ENCODE measurements around the gene EBLN1.
"Not testable (repeated sequence)": the region's sequence is repeated elsewhere in the genome, so short reads cannot be mapped to it uniquely, and the experiment has no call there.

The EBLN1 gene

DNA sequence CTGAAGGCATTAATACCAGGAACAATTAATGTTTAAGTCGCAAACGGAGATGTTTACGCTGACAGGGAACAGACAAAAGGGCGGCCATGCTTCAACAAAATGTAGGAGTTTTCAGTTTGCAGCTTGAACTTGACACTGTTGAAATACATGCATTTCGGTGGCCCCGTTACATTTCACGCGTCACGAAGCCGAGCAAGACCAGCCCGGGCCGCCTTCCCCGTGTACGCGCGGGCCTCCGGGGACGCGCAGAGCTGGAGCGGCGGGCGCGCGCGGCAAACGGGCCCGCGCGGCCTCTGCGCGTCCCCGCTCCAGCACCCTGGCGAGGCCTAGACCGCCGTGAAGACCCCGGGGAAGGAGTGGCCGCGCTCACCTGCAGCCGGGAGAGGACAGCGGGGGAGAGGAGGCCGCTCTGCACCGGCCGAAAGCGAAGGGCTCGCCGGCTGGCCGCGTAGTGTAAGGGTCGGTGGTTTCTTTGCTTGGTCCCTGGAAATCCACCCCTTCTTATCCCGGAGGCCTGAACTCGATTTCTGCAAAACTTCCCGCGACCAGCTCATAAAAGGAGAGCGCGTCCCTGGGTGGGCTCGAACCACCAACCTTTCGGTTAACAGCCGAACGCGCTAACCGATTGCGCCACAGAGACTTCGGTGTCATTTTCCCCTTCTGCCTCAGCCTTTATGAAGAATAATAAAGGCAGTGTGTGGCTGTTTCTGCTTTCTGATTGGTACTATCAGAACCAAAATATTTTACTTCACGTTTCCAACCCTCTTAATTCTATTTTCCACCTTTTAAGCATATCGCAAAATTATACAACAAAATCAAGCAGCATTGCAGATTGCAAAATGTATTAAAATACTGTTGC is 11.4 kb upstream of the EBLN1 start:
- Histone ChIP-seq H3K36me3 (ENCODE audit: control insufficient read depth in 5 of 5, insufficient read depth in 5 of 5, low read length in 5 of 5) (no peaks in the 10 kb centered on the region), H3K9me3 (ENCODE audit: control insufficient read depth in 5 of 5, low read length in 5 of 5) (no peaks in the 10 kb centered on the region), H3K4me1 (ENCODE audit: control insufficient read depth in 5 of 5, insufficient read depth in 5 of 5, low read length in 5 of 5) (peaks cover 0 to 18% (median 12%) of the 10 kb centered on the region in 5 donors), H3K27me3 (ENCODE audit: control insufficient read depth in 5 of 5, insufficient read depth in 4 of 5, low read length in 5 of 5) (no peaks in the 10 kb centered on the region), H3K4me3 (ENCODE audit: low read depth in 1 of 5, low read length in 5 of 5) (peak overlapping the region; percentile 79 to 90 (median 83)), H3K9ac (ENCODE audit: low read length in 5 of 5) (peak overlapping the region in 4 of 5 donors; percentile 77 to 85 (median 78)), H3K27ac (ENCODE audit: low read depth, low read length) (peak overlapping the region; percentile 52)

DNA sequence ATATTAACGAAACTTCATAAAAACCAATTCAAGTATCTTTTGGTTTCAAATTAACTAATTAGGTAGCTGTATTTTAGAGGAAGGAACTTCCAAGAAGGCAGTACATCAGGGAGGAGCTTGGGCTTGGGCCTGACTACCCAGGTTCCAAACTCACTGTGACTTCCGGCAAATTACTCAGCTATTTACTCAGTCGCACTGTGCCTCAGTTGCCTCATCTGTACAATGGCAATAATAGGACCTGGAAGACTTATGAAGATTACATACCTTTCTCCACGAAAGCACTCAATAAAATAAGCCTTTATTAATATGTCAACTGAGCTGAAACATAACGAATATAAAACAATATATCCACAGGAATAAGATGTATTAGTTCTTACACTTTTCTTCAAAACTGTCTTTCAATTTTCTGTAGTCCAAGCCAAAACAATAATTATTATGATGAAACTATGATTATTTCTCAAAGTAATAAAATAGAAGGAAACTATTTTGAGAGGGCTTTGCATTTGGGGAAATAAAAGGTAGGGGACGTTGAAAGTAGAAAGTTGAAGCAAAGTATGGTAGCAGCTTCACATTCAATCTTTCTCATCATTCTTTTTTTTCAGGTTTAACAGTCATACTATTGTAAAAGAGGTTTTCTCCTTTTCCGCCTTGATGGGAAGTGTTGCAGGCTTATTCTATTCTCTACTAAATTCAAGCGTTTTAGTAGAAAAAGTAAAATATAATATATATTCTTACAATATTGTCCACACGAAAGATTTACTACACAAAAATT is 10.5 kb upstream of the EBLN1 start:
- Histone ChIP-seq H3K36me3 (ENCODE audit: control insufficient read depth in 5 of 5, insufficient read depth in 5 of 5, low read length in 5 of 5) (no peaks in the 10 kb centered on the region), H3K4me3 (ENCODE audit: low read depth in 1 of 5, low read length in 5 of 5) (peak overlapping the region; percentile 78 to 90 (median 83)), H3K27ac (ENCODE audit: low read depth, low read length) (peak overlapping the region; percentile 52), H3K9me3 (ENCODE audit: control insufficient read depth in 5 of 5, low read length in 5 of 5) (no peaks in the 10 kb centered on the region), H3K9ac (ENCODE audit: low read length in 5 of 5) (peak overlapping the region in 4 of 5 donors; percentile 77 to 79 (median 78)), H3K4me1 (ENCODE audit: control insufficient read depth in 5 of 5, insufficient read depth in 5 of 5, low read length in 5 of 5) (peaks cover 0 to 18% (median 12%) of the 10 kb centered on the region in 5 donors), H3K27me3 (ENCODE audit: control insufficient read depth in 5 of 5, insufficient read depth in 4 of 5, low read length in 5 of 5) (no peaks in the 10 kb centered on the region)

- Histone ChIP-seq H3K27ac (ENCODE audit: low read depth, low read length) (no peak overlapping the region), H3K4me3 (ENCODE audit: low read depth in 1 of 5, low read length in 5 of 5) (no peak overlapping the region), H3K27me3 (ENCODE audit: control insufficient read depth in 5 of 5, insufficient read depth in 4 of 5, low read length in 5 of 5) (no peaks in the 10 kb centered on the region), H3K4me1 (ENCODE audit: control insufficient read depth in 5 of 5, insufficient read depth in 5 of 5, low read length in 5 of 5) (peaks cover 0 to 18% (median 12%) of the 10 kb centered on the region in 5 donors), H3K9ac (ENCODE audit: low read length in 5 of 5) (no peak overlapping the region), H3K9me3 (ENCODE audit: control insufficient read depth in 5 of 5, low read length in 5 of 5) (no peaks in the 10 kb centered on the region), H3K36me3 (ENCODE audit: control insufficient read depth in 5 of 5, insufficient read depth in 5 of 5, low read length in 5 of 5) (no peaks in the 10 kb centered on the region)
Observed at GRCh38 chr10:22226599-22226998, 8.8 kb upstream of the EBLN1 start.

GRCh38 chr10:22222236-22223190 is 4.7 kb upstream of the EBLN1 start:
- no peaks in the 10 kb centered on the region for H3K4me1 ChIP-seq (ENCODE audit: control insufficient read depth in 5 of 5, insufficient read depth in 5 of 5, low read length in 5 of 5)
- no peaks in the 10 kb centered on the region for H3K9me3 ChIP-seq (ENCODE audit: control insufficient read depth in 5 of 5, low read length in 5 of 5)
- H3K27ac ChIP-seq (ENCODE audit: low read depth, low read length): no peak overlapping the region
- H3K4me3 ChIP-seq (ENCODE audit: low read depth in 1 of 5, low read length in 5 of 5): no peak overlapping the region
- no peaks in the 10 kb centered on the region for H3K36me3 ChIP-seq (ENCODE audit: control insufficient read depth in 5 of 5, insufficient read depth in 5 of 5, low read length in 5 of 5)
- H3K9ac ChIP-seq (ENCODE audit: low read length in 5 of 5): no peak overlapping the region
- peaks cover 0 to 3% (median 0%) of the 10 kb centered on the region in 5 donors for H3K27me3 ChIP-seq (ENCODE audit: control insufficient read depth in 5 of 5, insufficient read depth in 4 of 5, low read length in 5 of 5)

DNA sequence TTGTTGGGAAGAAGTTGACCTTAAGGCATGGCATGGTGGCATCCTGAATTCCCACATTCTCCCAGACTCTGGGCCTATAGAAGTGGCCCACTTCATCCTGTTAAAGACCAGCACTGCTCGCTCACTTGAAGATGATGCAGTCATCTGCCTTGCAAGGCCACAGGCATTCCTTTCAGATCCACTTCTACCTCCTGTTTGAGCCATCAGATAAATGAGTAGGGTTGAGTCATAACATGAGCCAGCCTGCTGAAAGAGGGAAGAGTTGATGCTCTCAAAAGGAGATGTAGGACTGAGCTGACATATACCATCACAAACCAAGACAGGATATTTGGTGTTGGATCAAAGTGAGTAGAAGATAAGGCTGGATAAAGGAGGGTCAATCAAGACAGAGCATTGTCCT is 1.5 kb upstream of the EBLN1 start:
- H3K36me3 ChIP-seq (ENCODE audit: control insufficient read depth in 5 of 5, insufficient read depth in 5 of 5, low read length in 5 of 5): no peaks in the 10 kb centered on the region
- peaks cover 0 to 3% (median 0%) of the 10 kb centered on the region in 5 donors for H3K27me3 ChIP-seq (ENCODE audit: control insufficient read depth in 5 of 5, insufficient read depth in 4 of 5, low read length in 5 of 5)
- H3K4me1 ChIP-seq (ENCODE audit: control insufficient read depth in 5 of 5, insufficient read depth in 5 of 5, low read length in 5 of 5): no peaks in the 10 kb centered on the region
- H3K4me3 ChIP-seq (ENCODE audit: low read depth in 1 of 5, low read length in 5 of 5): no peak overlapping the region
- H3K9me3 ChIP-seq (ENCODE audit: control insufficient read depth in 5 of 5, low read length in 5 of 5): no peaks in the 10 kb centered on the region
- no peak overlapping the region for H3K9ac ChIP-seq (ENCODE audit: low read length in 5 of 5)
- H3K27ac ChIP-seq (ENCODE audit: low read depth, low read length): no peak overlapping the region

- H3K4me3 ChIP-seq (ENCODE audit: low read depth in 1 of 5, low read length in 5 of 5): no peak overlapping the region
- H3K36me3 ChIP-seq (ENCODE audit: control insufficient read depth in 5 of 5, insufficient read depth in 5 of 5, low read length in 5 of 5): no peaks in the 10 kb centered on the region
- H3K27me3 ChIP-seq (ENCODE audit: control insufficient read depth in 5 of 5, insufficient read depth in 4 of 5, low read length in 5 of 5): peaks cover 0 to 3% (median 0%) of the 10 kb centered on the region in 5 donors
- H3K4me1 ChIP-seq (ENCODE audit: control insufficient read depth in 5 of 5, insufficient read depth in 5 of 5, low read length in 5 of 5): no peaks in the 10 kb centered on the region
- no peak overlapping the region for H3K9ac ChIP-seq (ENCODE audit: low read length in 5 of 5)
- no peak overlapping the region for H3K27ac ChIP-seq (ENCODE audit: low read depth, low read length)
- H3K9me3 ChIP-seq (ENCODE audit: control insufficient read depth in 5 of 5, low read length in 5 of 5): no peaks in the 10 kb centered on the region
Observed at GRCh38 chr10:22218448-22218847, 633 bp upstream of the EBLN1 start.

- not testable (repeated sequence) for H3K9ac ChIP-seq (ENCODE audit: low read length in 5 of 5); H3K36me3 ChIP-seq (ENCODE audit: control insufficient read depth in 5 of 5, insufficient read depth in 5 of 5, low read length in 5 of 5); H3K27me3 ChIP-seq (ENCODE audit: control insufficient read depth in 5 of 5, insufficient read depth in 4 of 5, low read length in 5 of 5); H3K9me3 ChIP-seq (ENCODE audit: control insufficient read depth in 5 of 5, low read length in 5 of 5); H3K4me1 ChIP-seq (ENCODE audit: control insufficient read depth in 5 of 5, insufficient read depth in 5 of 5, low read length in 5 of 5); H3K4me3 ChIP-seq (ENCODE audit: low read depth in 1 of 5, low read length in 5 of 5); H3K27ac ChIP-seq (ENCODE audit: low read depth, low read length)
Observed at GRCh38 chr10:22217084-22217483, 731 bp downstream of the EBLN1 start.

DNA sequence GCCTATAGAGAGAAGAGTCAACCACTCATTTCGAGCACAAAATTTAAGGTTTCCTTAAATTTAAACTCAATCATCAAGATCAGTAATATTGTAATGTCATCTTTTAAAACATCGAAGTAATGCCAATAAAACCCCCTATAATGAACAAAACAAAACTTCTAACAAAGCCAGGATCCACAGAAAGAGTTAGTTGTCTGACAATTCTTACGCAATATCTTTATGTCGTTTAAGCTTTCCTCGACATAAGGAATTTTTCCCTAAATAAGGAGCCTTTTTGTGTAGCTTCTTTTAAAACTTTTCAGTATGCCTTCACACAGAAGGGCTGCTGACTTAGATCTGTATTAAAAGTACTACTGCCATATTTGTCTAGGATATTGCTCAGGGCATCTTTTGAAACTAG is 7.5 kb downstream of the EBLN1 start:
- no peak overlapping the region for H3K27ac ChIP-seq (ENCODE audit: low read depth, low read length)
- H3K4me1 ChIP-seq (ENCODE audit: control insufficient read depth in 5 of 5, insufficient read depth in 5 of 5, low read length in 5 of 5): no peaks in the 10 kb centered on the region
- H3K4me3 ChIP-seq (ENCODE audit: low read depth in 1 of 5, low read length in 5 of 5): no peak overlapping the region
- no peak overlapping the region for H3K9ac ChIP-seq (ENCODE audit: low read length in 5 of 5)
- no peaks in the 10 kb centered on the region for H3K27me3 ChIP-seq (ENCODE audit: control insufficient read depth in 5 of 5, insufficient read depth in 4 of 5, low read length in 5 of 5)
- H3K9me3 ChIP-seq (ENCODE audit: control insufficient read depth in 5 of 5, low read length in 5 of 5): no peaks in the 10 kb centered on the region
- no peaks in the 10 kb centered on the region for H3K36me3 ChIP-seq (ENCODE audit: control insufficient read depth in 5 of 5, insufficient read depth in 5 of 5, low read length in 5 of 5)

DNA sequence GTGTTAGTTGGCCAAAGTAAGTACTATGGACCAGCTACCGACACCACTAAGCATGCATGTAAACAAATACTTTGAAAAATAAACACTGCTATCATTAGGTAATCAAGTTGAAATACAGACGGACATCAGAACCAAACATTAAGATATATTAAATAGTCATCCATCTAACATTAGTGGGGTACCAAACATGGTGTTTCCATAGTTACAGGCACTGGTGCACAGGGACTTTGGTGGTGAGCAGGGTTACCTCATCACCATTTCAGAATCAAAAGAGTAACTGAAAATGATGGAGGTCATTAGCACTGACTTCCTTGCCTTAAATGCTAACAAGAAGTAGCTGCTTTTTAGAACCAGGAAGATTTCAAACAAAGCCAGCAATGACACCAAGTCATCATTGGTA is 23.9 kb downstream of the EBLN1 start:
- Histone ChIP-seq H3K4me3 (ENCODE audit: low read depth in 1 of 5, low read length in 5 of 5) (no peak overlapping the region), H3K4me1 (ENCODE audit: control insufficient read depth in 5 of 5, insufficient read depth in 5 of 5, low read length in 5 of 5) (no peaks in the 10 kb centered on the region), H3K27ac (ENCODE audit: low read depth, low read length) (no peak overlapping the region), H3K9me3 (ENCODE audit: control insufficient read depth in 5 of 5, low read length in 5 of 5) (no peaks in the 10 kb centered on the region), H3K9ac (ENCODE audit: low read length in 5 of 5) (no peak overlapping the region), H3K36me3 (ENCODE audit: control insufficient read depth in 5 of 5, insufficient read depth in 5 of 5, low read length in 5 of 5) (no peaks in the 10 kb centered on the region), H3K27me3 (ENCODE audit: control insufficient read depth in 5 of 5, insufficient read depth in 4 of 5, low read length in 5 of 5) (no peaks in the 10 kb centered on the region)
